ENCODE measurements around the gene CNGA2.

DNA sequence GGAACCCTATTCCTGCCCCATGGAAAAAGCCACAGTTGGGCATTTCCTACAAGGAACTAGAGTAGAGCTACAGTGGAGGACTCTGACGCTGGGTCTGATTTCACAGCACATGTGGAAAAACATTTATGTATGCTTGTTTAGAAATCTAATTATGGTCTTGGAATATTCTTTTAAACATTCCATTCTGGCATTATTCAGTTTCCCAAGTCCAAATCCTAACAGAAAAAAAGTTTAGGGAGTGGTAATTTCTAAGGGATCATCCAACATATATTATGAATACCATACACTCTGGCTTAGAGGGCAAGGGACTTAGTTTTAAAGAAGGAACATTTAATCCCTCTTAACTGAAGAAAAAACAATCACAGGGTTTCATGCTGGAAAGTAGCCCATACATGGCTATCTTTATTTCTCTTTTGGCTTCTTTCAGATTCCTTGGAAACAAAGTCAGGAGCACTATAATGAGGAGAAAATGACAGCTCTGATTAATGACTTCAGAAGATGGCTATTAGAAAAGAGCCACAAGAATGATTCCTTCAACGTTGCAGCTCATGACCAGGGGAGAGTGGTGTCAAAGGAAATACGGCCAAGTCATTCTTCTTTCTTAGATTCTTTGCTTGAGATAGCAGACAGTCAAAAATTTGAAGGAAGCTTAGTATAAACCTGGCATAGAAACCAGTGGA, 56.1 kb downstream of the CNGA2 start:
- TF ChIP-seq EZH2 (IDR thresholded peaks at IDR 0.05; ENCODE audit: low read depth, unreplicated experiment) (no peak), POLR2AphosphoS5 (IDR thresholded peaks at IDR 0.05; ENCODE audit: low read depth) (no peak), CREB1 (CRISPR knock-in tag; IDR thresholded peaks at IDR 0.05; ENCODE audit: low read depth) (no peak), ZNF114 (CRISPR knock-in tag; IDR thresholded peaks at IDR 0.05) (no peak), EZH2phosphoT487 (IDR thresholded peaks at IDR 0.05; ENCODE audit: unreplicated experiment) (no peak), ZNF331 (CRISPR knock-in tag; IDR thresholded peaks at IDR 0.05; ENCODE audit: low read depth) (no peak), JUNB (IDR thresholded peaks at IDR 0.05; ENCODE audit: unreplicated experiment) (no peak), NANOG (IDR thresholded peaks at IDR 0.05; ENCODE audit: borderline replicate concordance) (no peak)
- TF ChIP-seq, protein P1, sequence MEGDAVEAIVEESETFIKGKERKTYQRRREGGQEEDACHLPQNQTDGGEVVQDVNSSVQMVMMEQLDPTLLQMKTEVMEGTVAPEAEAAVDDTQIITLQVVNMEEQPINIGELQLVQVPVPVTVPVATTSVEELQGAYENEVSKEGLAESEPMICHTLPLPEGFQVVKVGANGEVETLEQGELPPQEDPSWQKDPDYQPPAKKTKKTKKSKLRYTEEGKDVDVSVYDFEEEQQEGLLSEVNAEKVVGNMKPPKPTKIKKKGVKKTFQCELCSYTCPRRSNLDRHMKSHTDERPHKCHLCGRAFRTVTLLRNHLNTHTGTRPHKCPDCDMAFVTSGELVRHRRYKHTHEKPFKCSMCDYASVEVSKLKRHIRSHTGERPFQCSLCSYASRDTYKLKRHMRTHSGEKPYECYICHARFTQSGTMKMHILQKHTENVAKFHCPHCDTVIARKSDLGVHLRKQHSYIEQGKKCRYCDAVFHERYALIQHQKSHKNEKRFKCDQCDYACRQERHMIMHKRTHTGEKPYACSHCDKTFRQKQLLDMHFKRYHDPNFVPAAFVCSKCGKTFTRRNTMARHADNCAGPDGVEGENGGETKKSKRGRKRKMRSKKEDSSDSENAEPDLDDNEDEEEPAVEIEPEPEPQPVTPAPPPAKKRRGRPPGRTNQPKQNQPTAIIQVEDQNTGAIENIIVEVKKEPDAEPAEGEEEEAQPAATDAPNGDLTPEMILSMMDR (conservative IDR thresholded peaks at IDR 0.05; ENCODE audit: low read depth in 2 of 2), result no peak
- TF ChIP-seq, protein P2, sequence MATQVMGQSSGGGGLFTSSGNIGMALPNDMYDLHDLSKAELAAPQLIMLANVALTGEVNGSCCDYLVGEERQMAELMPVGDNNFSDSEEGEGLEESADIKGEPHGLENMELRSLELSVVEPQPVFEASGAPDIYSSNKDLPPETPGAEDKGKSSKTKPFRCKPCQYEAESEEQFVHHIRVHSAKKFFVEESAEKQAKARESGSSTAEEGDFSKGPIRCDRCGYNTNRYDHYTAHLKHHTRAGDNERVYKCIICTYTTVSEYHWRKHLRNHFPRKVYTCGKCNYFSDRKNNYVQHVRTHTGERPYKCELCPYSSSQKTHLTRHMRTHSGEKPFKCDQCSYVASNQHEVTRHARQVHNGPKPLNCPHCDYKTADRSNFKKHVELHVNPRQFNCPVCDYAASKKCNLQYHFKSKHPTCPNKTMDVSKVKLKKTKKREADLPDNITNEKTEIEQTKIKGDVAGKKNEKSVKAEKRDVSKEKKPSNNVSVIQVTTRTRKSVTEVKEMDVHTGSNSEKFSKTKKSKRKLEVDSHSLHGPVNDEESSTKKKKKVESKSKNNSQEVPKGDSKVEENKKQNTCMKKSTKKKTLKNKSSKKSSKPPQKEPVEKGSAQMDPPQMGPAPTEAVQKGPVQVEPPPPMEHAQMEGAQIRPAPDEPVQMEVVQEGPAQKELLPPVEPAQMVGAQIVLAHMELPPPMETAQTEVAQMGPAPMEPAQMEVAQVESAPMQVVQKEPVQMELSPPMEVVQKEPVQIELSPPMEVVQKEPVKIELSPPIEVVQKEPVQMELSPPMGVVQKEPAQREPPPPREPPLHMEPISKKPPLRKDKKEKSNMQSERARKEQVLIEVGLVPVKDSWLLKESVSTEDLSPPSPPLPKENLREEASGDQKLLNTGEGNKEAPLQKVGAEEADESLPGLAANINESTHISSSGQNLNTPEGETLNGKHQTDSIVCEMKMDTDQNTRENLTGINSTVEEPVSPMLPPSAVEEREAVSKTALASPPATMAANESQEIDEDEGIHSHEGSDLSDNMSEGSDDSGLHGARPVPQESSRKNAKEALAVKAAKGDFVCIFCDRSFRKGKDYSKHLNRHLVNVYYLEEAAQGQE (IDR thresholded peaks at IDR 0.05; ENCODE audit: unreplicated experiment), result no peak
- TF ChIP-seq, protein P3, sequence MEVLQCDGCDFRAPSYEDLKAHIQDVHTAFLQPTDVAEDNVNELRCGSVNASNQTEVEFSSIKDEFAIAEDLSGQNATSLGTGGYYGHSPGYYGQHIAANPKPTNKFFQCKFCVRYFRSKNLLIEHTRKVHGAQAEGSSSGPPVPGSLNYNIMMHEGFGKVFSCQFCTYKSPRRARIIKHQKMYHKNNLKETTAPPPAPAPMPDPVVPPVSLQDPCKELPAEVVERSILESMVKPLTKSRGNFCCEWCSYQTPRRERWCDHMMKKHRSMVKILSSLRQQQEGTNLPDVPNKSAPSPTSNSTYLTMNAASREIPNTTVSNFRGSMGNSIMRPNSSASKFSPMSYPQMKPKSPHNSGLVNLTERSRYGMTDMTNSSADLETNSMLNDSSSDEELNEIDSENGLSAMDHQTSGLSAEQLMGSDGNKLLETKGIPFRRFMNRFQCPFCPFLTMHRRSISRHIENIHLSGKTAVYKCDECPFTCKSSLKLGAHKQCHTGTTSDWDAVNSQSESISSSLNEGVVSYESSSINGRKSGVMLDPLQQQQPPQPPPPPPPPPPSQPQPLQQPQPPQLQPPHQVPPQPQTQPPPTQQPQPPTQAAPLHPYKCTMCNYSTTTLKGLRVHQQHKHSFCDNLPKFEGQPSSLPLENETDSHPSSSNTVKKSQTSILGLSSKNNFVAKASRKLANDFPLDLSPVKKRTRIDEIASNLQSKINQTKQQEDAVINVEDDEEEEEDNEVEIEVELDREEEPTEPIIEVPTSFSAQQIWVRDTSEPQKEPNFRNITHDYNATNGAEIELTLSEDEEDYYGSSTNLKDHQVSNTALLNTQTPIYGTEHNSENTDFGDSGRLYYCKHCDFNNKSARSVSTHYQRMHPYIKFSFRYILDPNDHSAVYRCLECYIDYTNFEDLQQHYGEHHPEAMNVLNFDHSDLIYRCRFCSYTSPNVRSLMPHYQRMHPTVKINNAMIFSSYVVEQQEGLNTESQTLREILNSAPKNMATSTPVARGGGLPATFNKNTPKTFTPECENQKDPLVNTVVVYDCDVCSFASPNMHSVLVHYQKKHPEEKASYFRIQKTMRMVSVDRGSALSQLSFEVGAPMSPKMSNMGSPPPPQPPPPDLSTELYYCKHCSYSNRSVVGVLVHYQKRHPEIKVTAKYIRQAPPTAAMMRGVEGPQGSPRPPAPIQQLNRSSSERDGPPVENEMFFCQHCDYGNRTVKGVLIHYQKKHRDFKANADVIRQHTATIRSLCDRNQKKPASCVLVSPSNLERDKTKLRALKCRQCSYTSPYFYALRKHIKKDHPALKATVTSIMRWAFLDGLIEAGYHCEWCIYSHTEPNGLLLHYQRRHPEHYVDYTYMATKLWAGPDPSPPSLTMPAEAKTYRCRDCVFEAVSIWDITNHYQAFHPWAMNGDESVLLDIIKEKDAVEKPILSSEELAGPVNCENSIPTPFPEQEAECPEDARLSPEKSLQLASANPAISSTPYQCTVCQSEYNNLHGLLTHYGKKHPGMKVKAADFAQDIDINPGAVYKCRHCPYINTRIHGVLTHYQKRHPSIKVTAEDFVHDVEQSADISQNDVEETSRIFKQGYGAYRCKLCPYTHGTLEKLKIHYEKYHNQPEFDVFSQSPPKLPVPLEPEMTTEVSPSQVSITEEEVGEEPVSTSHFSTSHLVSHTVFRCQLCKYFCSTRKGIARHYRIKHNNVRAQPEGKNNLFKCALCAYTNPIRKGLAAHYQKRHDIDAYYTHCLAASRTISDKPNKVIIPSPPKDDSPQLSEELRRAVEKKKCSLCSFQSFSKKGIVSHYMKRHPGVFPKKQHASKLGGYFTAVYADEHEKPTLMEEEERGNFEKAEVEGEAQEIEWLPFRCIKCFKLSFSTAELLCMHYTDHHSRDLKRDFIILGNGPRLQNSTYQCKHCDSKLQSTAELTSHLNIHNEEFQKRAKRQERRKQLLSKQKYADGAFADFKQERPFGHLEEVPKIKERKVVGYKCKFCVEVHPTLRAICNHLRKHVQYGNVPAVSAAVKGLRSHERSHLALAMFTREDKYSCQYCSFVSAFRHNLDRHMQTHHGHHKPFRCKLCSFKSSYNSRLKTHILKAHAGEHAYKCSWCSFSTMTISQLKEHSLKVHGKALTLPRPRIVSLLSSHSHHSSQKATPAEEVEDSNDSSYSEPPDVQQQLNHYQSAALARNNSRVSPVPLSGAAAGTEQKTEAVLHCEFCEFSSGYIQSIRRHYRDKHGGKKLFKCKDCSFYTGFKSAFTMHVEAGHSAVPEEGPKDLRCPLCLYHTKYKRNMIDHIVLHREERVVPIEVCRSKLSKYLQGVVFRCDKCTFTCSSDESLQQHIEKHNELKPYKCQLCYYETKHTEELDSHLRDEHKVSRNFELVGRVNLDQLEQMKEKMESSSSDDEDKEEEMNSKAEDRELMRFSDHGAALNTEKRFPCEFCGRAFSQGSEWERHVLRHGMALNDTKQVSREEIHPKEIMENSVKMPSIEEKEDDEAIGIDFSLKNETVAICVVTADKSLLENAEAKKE (CRISPR knock-in tag; IDR thresholded peaks at IDR 0.05), result no peak

Data from GM23338 (cell line).